Inferior parietal cortex (tissue), 1 donor: ENCODE measurements around the gene MARCHF7.
"Not testable (repeated sequence)": the region's sequence is repeated elsewhere in the genome, so short reads cannot be mapped to it uniquely, and the experiment has no call there.

ENCODE experiments used
- DNase-seq: peaks from one replicate; pipeline ENCODE4 v3.0.0-alpha.2; 2016; ENCODE audit errors: extremely low spot score

The MARCHF7 gene

GRCh38 chr2:159720676-159721075 is 8.4 kb downstream of the MARCHF7 start:
- no peak for DNase-seq

DNA sequence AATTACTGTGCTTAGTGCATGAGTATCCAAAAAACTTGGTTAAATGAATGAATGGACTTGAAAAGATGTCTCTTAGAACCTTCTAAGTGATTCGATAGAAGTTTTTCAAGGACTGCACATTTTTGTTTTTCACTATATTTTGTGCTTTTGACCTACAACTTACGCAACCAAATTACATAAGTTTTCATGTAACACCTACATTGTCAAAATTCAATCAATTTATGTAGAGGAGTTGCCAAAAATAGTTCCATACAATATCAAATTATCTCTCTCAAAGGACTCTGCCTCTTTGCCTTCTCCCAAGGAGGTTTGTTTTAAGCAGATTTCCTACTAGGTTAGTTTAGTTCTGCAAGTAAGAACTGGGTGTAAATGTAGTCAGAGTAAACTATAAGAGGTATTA is 10.3 kb downstream of the MARCHF7 start:
- DNase-seq, result no peak

GRCh38 chr2:159724795-159725572 is 12.7 kb downstream of the MARCHF7 start:
- DNase-seq, result not testable (repeated sequence)

DNA sequence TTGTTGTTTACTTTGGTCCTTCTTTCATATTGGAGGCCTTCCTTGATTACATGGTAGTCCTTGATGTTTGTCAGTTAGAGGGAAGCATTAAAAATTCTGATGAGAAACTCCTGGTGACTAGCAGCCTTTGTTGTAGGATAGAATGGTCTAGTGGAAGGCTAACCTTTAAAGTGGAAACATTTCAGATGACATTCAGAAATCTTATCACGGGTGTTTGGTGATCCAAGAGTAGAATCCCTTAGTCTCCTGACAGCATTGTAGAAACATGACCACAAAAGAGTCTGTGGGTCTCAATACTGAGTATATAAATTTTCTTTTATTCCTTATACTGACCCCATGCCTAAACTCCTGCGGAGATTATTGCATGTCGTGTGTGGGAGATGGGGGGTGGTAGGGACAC is 13.4 kb downstream of the MARCHF7 start:
- DNase-seq, result no peak

DNA sequence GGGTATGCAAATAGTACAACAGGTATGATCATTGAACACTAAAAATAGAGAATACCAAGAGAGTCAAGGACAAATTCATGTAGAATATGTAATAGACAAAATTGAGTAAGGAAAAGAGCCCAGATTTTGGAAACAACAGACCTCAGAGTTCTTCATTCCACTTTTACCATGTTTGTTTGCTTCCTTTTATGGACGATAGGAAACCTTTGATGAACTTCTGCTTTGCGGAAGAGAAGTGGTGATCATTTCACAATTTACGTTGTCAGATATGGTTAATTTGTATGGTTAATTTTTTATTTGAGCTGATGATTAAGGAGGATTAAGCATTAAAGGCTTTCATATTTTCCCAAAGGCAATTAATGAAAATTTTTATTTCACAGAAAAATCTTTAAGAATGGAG is 16.3 kb downstream of the MARCHF7 start:
- no peak for DNase-seq

GRCh38 chr2:159735648-159736047 is 23.3 kb downstream of the MARCHF7 start:
- no peak for DNase-seq

DNA sequence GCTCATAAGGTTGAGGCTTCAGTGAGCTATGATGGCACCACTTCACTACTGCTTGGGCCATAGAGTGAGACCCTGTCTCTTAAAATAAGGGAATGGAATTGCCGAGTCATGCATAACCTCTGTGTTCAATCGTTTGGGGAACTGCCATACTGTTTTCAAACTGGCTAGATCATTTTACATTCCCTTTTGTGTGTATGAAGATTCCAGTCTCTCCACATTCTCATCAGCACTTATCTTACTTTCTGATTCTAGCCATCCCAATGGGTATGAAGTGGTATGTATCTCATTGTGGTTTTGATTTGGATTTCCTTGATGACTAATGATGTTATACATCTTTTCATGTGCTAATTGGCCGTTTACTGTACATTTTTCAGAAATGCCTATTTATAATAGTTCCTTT is 23.7 kb downstream of the MARCHF7 start:
- no peak for DNase-seq

GRCh38 chr2:159737292-159737916 is 25.1 kb downstream of the MARCHF7 start:
- no peak for DNase-seq

DNA sequence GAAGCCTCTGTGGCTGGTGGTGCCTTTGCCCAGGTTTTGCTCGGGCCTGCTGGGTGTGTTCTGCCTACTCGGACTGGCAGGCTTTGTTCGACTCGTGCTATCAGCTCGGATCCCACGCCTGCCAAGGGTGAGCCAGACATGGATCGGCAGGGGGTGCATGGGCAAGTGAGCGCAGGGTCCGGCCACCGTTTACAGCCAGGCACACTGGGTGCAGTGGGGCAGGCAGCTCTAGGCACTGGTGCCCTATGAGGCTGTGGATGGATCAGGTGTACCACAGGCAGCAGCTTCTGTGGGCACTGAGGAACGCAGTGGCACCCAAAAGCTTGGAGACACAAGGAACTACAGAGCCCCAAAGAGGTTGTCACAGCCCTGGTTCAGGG is 25.6 kb downstream of the MARCHF7 start:
- no peak for DNase-seq

- no peak for DNase-seq
These were observed 26.4 kb downstream of the MARCHF7 start for GRCh38 chr2:159738509-159739390.

- no peak for DNase-seq
These were observed 30.5 kb downstream of the MARCHF7 start for GRCh38 chr2:159742846-159743245.

GRCh38 chr2:159744363-159744762 is 32.1 kb downstream of the MARCHF7 start:
- no peak for DNase-seq

- DNase-seq, result not testable (repeated sequence)
These were observed 32.9 kb downstream of the MARCHF7 start for GRCh38 chr2:159745237-159745636.

DNA sequence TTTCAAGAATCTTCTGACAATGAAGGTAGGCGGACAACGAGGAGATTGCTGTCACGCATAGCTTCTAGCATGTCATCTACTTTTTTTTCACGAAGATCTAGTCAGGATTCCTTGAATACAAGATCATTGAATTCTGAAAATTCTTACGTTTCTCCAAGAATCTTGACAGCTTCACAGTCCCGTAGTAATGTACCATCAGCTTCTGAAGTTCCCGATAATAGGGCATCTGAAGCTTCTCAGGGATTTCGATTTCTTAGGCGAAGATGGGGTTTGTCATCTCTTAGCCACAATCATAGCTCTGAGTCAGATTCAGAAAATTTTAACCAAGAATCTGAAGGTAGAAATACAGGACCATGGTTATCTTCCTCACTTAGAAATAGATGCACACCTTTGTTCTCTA is 35.8 kb downstream of the MARCHF7 start:
- DNase-seq, result no peak

- DNase-seq, result no peak
These were observed 38.6 kb downstream of the MARCHF7 start for GRCh38 chr2:159750873-159751272.

- no peak for DNase-seq
These were observed 41.5 kb downstream of the MARCHF7 start for GRCh38 chr2:159753797-159754196.

- no peak for DNase-seq
These were observed 42.7 kb downstream of the MARCHF7 start for GRCh38 chr2:159755014-159755413.

- no peak for DNase-seq
These were observed 43.5 kb downstream of the MARCHF7 start for GRCh38 chr2:159755788-159756187.

GRCh38 chr2:159758239-159758638 is 45.9 kb downstream of the MARCHF7 start:
- DNase-seq, result no peak

DNA sequence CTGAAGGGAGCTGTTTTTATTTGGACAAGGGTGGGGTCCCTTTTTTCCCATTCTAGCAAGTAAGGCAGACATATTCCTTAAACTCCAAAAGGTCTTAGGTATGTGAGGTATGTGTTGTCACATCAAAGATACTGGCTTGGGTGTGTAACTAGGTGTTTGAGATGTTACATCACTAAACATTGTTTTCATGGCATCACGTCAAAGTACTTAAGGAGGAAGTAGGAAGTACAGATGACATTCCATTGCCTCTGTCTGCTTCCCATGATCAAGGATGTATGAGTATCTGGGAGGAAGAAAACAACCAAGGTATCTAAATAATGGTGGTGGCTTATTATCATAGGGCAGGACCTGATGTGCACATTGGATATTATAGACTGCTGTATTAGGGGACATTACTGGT is 46.4 kb downstream of the MARCHF7 start:
- DNase-seq, result no peak

GRCh38 chr2:159759577-159759976 is 47.3 kb downstream of the MARCHF7 start:
- DNase-seq, result no peak

DNA sequence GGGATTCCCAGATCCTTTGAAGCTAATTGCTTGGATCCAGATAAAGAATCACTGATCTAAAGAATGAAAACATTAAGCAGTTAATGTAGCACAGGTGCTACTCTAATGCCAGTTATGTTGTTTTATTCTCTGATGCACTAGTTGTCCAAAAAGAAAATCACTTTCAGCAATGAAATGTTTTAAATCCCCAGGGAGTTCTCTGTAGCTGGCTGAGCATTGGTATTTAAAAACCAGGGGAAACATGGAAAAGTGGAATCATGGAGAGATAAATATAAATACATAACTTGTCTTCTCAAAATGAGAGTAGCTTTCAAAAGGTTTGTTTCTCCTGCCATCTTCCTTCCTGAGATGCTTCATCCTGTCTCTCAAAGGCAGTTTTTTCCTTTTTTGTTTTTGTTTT is 48.0 kb downstream of the MARCHF7 start:
- no peak for DNase-seq

- DNase-seq, result no peak
These were observed 49.8 kb downstream of the MARCHF7 start for GRCh38 chr2:159762075-159762474.
